H1 (cell line): ENCODE measurements around the gene SAMMSON.

ENCODE experiments used
- CTCF ChIP-seq, 3 experiments: IDR thresholded peaks; 1 replicate in 2 of 3; 2 replicates in 1 of 3; pipeline versions ENCODE4 v1.5.1 to v1.6.1; 2011; ENCODE audit warnings: low read length in 3 of 3, mild to moderate bottlenecking in 3 of 3, inconsistent platforms in 2 of 3, low read depth in 1 of 3, moderate library complexity in 1 of 3; ENCODE audit not compliant: insufficient read depth in 1 of 3; ENCODE audit errors: control extremely low read depth in 1 of 3
- EZH2 ChIP-seq: fragments of 200-600 bp; sonication (generic); IDR thresholded peaks from 2 replicates; pipeline ENCODE4 v1.7.1; 2012; ENCODE audit warnings: low read depth, mild to moderate bottlenecking, moderate library complexity, low read length, inconsistent platforms; ENCODE audit not compliant: severe bottlenecking
- GABPA ChIP-seq: IDR thresholded peaks from 2 replicates; pipeline ENCODE4 v1.6.1; 2011; ENCODE audit warnings: mild to moderate bottlenecking, low read length, moderate library complexity, borderline replicate concordance; ENCODE audit not compliant: insufficient read depth
- GTF2F1 ChIP-seq: IDR thresholded peaks from 2 replicates; pipeline ENCODE4 v1.6.1; 2012; ENCODE audit warnings: low read depth, low read length, improper control_type of control experiment, borderline replicate concordance
- MAX ChIP-seq: IDR thresholded peaks from 2 replicates; pipeline ENCODE4 v1.6.1; 2012; ENCODE audit warnings: inconsistent platforms
- POLR2A ChIP-seq, 2 experiments: IDR thresholded peaks; 1 replicate in 1 of 2; 2 replicates in 1 of 2; pipeline ENCODE4 v1.6.1; 2011; ENCODE audit warnings: low read depth in 2 of 2, low read length in 2 of 2, mild to moderate bottlenecking in 2 of 2; ENCODE audit errors: control extremely low read depth in 1 of 2
- POLR2AphosphoS5 ChIP-seq: IDR thresholded peaks from 2 replicates; pipeline ENCODE4 v1.6.1; 2011; ENCODE audit warnings: low read depth, low read length
- SAP30 ChIP-seq: fragments of 300-600 bp; sonication (generic); IDR thresholded peaks from 2 replicates; pipeline ENCODE4 v1.7.1; 2012; ENCODE audit warnings: low read length, moderate library complexity, mild to moderate bottlenecking, inconsistent platforms; ENCODE audit not compliant: insufficient read depth, insufficient replicate concordance
- SP1 ChIP-seq: IDR thresholded peaks from 2 replicates; pipeline ENCODE4 v1.6.1; 2011; ENCODE audit warnings: low read depth, low read length
- SP2 ChIP-seq: IDR thresholded peaks from 2 replicates; pipeline ENCODE4 v1.6.1; 2012; ENCODE audit warnings: mild to moderate bottlenecking, low read length, inconsistent platforms
- SP4 ChIP-seq: IDR thresholded peaks from 2 replicates; pipeline ENCODE4 v1.6.1; 2012; ENCODE audit warnings: low read length, inconsistent platforms
- USF2 ChIP-seq: IDR thresholded peaks from 2 replicates; pipeline ENCODE4 v1.6.1; 2011; ENCODE audit warnings: low read length, improper control_type of control experiment
- YY1 ChIP-seq: IDR thresholded peaks from 2 replicates; pipeline ENCODE4 v1.6.1; 2011; ENCODE audit warnings: low read depth, mild to moderate bottlenecking, low read length

GRCh38 chr3:70086336-70086735, 86.8 kb downstream of the SAMMSON start:
- TF ChIP-seq POLR2A (IDR thresholded peaks at IDR 0.05; ENCODE audit: control extremely low read depth in 1 of 2, low read depth in 2 of 2, low read length in 2 of 2) (no peak), YY1 (no peak), CTCF (IDR thresholded peaks at IDR 0.05; ENCODE audit: control extremely low read depth in 1 of 3, insufficient read depth in 1 of 3, low read depth in 1 of 3, low read length in 3 of 3) (no peak), GTF2F1 (no peak), GABPA (no peak), POLR2AphosphoS5 (no peak), EZH2 (no peak), SP4 (no peak), SP1 (no peak), USF2 (no peak), MAX (no peak), SP2 (no peak), SAP30 (no peak)
